DMS 273 treated with DMSO at 0.1 percent for 48 hours (cell line): ENCODE data around the gene CFDP1.
A peak's percentile ranks its signal among the peaks of the same experiment; 100 is the strongest.
"Not testable (repeated sequence)": the region's sequence is repeated elsewhere in the genome, so short reads cannot be mapped to it uniquely, and the experiment has no call there.

ENCODE experiments used
- DNase-seq: peaks from one replicate; lab custom pipeline; 2025; lab: John Stamatoyannopoulos, UW

CFDP1 gene

DNA sequence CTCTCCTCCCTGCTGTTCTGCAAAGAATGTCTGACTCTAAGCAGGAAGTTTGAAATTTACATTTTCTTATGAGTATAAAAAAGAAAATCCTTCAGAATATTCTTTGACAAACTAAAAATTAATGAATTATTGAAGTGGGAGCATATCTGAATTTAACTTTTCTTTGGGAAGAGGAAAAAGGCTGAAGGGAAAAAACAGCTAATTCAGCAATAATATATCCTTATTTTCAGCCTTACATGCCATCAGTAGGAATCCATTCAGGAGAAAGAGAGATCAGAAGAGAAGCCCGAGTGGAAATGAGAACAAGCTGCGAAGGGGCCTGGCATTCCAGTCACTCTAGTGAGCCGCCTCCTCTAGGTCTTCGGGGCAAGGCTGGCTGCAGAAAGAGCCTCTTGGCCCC is 140.1 kb downstream of the CFDP1 start:
- DNase-seq: no peak

DNA sequence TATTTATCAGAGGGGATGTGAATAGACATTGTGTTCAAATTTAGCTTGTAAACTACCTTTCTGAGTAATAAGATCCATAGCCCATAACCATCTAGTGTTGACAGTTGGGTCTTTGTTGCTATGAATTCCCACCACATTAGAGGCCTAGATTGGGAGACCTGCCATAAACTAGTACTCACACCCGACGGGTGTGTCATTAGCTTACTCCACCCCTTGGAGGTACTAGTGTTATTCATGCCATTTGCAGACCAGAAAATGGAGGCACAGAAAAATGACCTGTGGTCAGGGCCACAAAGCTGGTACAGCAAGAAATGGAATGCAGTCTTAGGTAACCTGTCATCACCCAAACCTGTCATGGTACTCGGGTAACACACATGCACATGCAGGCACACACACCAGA is 140.6 kb downstream of the CFDP1 start:
- no peak for DNase-seq

DNA sequence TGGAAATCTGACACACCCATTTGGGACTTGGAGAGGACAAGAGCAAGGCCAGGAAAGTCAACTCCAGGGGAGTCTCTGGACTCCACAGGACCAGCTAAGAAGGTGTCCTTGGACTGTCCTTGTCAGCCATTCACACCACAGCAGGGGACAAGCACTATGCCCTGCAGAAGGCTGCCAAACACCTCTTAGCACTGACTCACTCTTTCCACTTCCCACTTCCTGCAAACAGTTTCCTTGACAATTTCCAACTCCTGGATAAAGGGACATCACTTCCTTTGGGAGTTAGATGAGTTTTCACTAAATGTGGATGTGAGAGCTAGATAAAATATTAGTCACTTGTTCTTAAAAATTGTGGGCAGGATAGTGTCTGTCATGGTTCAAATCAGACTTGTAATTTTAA is 144.1 kb downstream of the CFDP1 start:
- DNase-seq: no peak

DNA sequence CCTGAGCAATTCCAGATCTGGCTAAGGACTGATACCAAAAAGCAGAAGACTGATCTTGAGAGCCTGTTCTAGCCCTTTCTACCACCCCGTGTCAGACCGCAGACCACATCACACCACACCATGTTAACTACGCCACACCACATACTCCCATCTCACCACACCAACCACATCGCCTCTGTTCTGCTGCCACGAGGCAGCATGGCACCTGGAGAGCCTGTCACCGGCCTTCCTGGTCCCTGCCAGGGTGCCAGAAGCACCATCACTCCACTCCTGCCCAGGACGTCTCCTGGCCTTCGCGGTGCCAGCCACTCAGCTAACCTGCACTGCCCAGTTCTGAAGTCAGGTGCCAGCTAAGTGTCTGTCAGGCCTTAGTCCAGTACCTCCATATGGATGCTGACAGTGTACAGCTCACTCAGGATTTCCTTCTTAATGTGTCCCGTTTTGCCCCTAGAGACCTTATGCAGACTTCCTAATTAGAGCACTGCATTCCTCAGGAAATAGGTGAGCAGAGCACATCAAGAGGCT is 144.6 kb downstream of the CFDP1 start:
- DNase-seq: no peak

DNA sequence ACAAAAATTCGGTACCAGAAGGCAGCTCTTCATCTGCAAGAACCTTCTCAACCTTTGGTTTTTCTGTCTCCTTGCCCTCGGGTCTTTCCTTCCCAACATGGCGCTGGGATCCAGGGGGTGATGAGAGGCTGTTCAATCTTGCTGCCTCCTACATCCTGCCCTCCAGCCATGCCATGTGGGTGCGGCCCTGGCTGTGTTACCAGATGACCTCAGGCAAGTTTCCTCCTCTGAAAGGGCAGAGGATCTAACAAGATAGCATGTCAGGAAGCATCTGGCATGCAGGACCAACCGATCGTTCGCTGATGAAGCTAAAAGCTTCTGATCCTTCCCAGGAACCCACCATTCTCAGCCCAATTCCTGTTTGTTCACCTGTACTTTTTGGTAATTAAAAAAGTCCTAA is 145.1 kb downstream of the CFDP1 start:
- no peak for DNase-seq

DNA sequence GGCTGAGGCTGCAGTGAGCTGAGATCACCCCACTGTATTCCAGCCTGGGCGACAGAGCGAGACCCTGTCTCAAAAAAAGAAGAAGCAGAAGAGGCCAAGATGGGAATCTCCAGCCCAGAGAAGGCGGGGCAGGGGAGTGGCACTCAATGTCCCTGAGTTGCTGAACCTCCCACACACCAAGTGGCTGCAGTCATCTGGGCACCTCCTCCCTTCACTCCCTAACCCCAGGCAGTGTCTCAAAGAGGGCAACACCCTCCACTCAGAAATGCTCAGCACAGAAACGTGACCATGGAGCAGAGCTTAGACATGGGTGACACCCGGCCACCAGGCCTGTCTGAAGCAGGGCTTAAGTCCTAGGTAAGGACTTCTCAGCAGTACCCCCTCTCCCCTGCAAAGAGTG is 145.6 kb downstream of the CFDP1 start:
- no peak for DNase-seq

DNA sequence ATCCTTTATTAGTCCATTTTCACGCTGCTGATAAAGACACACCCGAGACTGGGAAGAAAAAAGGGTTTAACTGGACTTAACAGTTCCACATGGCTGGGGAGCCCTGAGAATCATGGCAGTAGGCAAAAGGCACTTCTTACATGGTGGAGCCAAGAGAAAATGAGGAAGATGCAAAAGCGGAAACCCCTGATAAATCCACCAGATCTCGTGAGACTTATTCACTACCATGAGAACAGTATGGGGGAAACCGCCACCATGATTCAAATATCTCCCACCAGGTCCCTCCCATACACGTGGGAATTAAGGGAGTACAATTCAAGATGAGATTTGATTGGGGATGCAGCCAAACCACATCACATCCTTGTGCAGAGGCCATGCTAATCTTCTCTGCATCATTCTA is 146.9 kb downstream of the CFDP1 start:
- DNase-seq: no peak

DNA sequence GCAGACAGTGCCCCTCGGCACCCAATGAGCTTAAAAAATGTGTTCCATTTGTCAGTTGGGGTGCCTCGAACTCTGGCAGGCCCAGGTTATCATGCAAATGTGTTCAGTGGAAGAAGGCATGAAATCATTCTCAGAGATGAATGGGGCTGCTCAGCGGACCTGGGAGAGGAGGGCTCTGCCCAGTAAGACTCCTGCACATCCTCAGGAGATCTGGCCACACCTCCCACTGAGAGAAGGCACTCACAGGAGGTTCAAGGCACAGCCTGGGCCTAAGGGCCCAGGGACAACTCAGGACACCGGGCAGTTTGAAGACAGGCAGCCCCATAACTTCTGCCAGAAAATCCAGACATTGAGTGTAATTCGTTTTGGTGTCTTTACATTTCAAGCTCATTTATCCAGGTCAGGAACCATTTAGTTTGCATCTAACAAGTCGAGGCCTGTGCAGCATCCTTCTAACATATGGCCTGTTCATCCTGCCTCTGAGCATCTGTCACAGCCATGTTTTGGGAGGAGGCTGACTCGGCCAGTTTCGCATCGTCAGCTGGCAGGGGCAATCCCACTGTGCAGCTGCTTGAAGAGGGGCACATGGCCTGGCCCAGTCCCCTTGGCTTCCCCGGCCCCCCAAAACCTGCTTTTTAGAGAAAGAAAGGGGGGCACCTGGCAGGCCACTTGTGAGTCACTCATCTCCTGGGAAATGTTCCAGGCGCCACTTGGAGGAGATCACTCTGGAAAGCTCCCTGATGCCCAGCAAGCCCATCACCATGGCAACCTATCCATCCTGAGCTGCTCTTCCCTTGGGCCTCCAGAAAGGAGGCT is 150.6 kb downstream of the CFDP1 start:
- peak; percentile 95 for DNase-seq

DNA sequence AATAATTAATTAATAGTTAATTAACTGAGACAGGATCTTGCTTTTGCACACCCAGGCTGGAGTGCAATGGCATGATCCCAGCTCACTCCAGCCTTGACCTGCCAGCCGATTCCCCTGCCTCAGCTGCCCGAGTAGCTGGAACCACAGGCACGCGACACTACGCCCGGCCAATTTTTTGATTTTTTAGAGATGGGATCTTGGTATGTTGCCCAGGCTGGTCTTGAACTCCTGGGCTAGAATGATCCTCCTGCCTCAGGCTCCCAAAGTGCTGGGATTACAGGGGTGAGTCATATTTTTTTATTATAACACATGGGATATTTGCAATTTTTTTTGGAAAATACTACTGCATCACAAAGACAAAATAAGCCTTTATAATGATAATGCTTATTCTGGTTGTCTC is 151.5 kb downstream of the CFDP1 start:
- no peak for DNase-seq

DNA sequence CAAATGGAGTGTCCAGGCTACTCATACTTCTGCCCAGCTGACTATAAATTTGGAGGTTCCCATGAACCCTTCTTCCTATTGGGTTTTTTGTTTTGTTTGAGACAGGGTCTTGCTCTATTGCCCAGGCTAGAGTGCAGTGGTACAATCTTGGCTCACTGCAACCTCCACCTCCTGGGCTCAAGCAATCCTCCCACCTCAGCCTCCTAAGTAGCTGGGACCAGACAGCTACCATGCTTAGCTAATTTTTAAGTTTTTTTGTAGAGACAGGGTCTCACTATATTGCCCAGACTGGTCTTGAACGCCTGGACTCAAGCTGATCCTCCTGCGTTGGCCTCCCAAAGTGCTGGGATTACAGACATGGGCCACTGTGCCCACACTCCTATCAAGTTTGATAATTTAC is 152.3 kb downstream of the CFDP1 start:
- not testable (repeated sequence) for DNase-seq

DNA sequence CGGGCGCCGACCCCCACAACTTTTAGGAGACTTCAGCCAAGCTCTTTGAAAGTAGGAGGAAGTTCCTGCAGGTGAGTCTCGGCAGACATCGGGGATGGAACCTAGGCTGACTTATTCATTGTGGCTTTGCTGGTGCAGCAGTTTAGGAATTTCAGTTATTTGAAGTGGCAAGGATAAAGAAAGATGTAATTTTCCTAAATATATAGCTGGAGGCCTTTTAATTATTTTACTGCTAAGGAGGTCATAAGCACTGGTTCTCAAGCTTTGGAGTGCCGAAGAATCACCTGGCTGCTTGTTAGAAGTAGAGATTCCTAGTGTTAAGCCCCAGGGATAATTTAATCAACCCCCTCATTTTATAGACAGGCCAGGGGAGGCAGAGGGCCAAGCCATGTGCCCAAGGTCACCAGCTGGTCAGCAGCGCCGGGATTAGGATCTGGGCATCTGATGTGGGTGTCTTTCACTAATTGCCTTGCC is 152.9 kb downstream of the CFDP1 start:
- DNase-seq: peak; percentile 31

DNA sequence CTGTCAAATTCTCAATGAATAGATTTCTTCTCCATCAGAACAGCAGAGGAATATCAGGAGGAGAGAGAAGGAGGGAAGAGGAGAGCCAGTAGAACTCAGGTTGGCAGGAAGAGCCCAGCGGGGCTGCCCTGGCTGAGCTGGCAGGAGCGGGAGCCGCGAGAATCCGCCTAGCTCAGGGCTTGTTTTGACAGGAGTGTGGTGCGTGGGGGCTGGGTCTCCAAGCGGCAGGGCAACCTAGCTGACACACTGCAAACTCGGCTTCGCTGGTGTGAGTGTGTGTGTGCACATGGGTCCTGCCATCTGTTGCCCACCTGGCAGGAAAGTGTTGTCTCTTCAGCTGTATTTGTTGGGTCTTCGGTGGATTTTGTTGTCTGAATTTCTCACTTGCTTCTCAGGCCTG is 154.0 kb downstream of the CFDP1 start:
- peak; percentile 67 for DNase-seq

DNA sequence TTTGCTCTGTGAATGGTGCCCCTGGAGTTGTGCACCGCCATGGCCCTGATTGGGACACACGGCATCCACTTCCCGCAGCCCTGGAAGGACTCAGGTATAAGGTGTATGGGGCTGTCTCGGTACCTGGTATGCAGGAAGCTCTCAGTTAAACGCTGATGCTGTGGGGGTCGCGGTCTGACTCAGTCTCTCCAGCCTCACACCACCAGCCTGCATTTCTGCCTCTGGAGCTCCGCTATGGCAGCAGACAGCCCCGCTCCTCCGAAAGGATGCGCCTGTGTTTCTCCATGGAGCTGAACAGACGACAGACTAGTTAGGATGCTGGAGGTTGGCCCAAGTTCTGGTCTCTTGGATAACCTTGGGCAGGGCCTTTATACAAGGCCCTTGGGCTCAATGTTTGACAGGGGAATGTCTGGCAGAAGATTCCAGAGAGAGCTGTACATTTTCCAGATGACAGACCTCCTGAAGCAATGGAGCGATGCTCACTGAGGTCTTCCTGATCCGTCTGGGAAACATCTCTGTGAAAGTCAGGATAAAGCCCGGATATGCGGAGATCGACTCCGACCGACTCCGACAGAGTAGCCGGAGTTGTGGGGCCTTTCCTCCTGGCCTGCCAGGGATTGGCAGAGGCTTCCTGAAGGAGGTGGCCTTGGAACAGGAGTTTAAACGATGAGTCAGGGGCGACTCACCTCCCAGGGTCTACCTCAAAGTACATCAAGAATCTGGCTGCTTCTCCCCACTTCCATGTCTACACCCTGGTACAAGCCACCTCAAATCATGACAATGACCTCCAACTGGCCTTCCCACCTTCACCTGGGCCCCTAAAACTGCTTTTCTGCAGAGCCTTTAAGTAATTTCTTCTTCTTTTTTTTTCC is 160.0 kb downstream of the CFDP1 start:
- no peak for DNase-seq

DNA sequence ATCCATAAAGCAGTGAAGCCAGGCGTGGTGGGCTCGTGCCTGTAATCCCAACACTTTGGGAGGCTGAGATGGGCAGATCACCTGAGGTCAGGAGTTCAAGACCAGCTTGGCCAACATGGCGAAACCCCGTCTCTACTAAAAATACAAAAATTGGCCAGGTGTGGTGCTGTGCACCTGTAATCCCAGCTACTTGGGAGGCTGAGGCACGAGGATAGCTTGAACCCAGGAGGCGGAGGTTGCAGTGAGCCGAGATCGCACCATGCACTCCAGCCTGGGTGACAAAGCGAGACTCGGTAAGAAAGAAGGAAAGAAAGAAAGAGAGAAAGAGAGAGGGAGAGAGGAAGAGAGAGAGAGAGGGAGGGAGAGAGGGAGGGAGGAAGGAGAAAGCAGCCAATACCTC is 160.7 kb downstream of the CFDP1 start:
- not testable (repeated sequence) for DNase-seq

DNA sequence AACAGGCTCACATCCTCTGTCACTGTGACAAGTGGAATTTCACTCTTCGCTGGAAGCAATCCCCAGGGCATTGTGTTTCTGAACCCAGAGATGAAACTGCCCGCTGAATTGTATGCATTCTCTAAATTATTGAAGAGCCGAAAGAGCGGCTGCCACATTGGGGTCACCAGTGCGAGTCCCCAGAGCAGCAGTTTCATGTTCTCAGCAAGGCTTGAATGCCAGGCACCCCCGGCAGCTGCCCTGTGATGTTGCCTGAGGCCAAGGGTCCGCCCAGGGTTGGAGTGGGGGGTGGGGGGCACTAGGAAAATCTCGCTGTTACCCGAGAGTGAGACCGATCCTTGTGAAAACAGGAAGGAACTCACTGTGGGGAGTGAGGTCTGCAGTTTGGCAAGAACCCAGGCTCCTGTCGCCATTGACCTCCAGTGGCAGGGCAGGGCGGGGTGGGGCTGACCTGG is 161.2 kb downstream of the CFDP1 start:
- no peak for DNase-seq

DNA sequence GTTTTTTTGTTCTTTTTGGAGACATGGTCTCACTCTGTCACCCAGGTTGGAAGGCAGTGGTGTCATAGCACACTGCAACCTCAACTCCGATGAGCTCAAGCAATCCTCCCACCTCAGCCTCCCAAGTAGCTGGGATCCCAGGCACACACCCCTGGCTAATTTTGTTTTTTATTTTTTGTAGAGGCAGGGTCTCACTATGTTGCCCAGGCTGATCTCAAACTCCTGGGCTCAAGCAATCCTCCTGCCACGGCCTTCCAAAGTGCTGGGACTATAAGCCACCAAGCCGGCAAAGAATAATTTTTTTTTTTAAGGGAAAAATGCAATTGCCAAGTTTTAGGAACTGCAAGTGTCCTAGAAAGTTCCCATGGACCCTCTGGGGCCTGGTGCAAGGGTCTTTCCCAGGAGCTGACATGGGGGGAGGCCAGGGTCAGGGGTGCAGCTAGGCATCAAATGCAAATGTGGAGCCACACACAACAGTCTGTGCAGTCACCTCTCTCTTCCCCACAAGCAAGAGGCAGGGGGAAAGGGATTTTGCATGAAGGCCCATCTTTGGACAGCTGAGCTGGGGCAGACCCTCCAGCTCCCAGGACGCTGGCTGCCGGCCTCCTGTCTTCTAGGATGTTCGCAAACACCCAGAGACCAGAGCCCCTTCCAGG is 161.7 kb downstream of the CFDP1 start:
- no peak for DNase-seq

DNA sequence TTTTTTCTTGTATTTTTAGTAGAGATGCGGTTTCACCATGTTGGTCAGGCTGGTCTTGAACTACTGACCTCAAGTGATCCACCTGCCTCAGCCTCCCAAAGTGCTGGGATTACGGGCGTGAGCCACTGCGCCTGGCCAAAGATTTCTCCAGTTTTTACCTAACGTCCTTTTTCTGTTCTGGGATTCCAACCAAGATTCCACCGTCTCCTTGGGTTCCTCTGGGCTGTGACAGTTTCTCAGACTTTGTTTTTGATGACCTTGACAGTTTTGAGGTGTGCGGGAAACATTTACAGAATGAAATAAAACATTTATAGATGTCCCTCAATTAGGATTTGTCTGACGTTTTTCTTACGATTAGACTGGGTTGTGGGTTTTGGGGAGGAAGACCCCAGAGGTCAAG is 163.9 kb downstream of the CFDP1 start:
- DNase-seq: not testable (repeated sequence)

DNA sequence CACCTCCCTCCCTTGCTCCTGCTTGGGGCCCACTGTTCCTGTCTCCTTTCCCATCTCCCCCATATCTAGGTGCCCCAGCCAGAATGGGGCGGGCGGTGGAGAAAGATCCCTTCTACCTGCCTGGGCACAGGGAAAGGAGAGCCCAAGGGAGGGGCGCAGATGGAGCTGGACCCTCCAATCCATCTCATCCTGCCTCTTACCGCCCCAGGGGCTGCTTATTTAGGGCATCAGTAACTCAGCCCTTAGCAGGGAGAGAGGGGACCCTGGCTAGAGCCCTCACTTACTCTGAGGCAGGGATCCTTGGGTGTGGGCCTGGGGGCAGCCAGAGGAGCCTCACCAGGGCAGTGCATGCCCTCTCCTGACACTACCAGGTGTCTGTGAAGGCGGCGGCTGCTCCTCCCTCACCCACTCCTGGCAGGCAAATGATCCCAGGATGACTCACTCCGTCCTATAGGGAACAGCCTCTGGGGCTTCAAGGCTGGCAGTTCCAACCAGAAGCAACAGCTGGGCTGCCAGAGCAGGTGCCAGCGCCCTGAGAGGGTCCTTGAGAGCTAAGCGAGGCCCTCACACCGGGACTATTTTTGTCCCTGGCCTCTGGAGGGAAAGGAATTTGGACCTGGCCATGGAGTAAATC is 165.6 kb downstream of the CFDP1 start:
- peak; percentile 90 for DNase-seq

DNA sequence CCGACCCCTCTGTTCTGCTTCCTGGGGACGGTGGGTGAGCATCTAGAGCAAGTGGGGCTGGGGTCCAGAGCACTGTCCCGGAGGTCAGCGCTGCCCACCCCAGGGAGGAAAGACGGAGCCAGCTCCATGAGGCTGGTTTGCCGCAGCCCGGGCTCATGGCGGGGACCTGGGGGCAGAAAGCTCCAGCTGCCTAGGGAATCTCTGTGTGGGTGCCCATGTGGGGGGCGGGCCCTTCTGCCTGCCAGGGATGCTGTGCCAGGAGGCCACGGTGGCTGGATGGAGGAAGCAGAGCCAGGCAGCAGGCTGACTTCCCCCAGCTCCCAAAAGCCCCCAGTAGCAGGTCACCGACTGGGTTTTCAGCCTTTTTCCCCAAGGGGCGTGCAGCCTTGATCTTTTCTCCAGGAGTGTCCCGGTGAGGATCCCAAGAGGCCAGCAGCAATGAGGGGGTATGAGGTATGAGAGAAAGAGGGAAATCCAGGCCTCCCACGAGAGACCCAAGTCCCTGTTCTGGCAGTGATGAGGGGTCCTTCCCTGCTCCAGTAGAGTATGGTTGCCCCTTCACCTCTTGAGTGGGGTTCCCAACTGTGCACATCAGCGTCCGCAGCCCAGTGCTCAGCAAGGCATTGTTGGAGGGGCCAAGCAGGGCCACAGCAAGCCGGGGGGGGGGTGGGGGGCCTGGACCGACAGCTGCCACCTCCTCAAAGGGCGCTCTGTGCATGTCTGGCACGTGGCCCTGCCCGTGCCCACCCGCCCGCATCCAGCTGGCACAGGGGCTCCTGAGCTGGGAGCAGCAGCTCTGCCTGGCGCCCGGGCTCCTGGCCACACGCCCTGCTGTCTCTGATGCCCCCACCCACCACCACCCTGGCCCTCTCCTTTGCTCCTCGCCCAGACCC is 166.3 kb downstream of the CFDP1 start:
- DNase-seq: peak; percentile 28

DNA sequence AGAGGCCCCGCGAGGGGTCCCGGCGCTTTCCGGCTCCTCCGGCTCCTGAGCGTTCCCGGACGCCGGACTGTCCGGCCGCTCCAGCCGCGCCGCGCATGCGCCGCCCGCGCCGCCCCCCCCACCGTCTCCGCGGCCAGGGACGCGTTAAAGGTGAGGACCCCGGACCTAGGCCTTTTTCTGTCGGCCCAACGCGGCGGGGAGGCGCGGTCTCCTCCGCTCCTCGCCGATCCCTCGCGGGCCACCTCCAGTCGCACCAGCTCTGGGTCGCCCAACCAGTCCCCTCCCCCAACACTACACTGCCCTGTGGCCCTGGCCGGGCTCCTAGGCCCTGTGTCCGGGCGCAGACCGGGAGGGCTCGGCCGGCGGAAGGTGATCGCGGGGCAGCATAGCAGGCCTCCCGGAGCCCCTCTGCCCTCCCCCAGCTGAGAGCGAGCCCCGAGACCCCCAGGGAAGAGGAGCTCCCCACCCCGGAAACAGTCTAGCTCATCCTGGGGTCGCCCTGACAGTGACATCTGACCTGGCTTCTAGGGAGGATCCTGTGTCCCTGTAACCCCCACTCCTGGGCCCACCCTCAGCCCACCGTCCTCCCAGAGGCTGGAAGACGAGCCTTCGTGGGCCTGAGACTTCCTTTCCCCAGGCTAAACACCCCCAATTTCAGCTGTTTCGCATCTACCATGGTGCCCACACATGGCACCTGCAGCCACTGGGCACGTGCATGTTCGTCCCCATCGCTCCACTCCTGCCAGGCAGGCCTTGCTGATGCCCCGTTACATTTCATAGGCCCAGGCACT is 167.2 kb downstream of the CFDP1 start:
- no peak for DNase-seq
